GM19463 (cell line): ENCODE results near the gene MAMDC2.

Source experiments
- ATAC-seq: cut with Tn5 transposase; IDR thresholded peaks from one replicate; pipeline ENCODE4 v1.9.1; 2021; ENCODE audit warnings: mild to moderate bottlenecking, moderate library complexity; ENCODE audit not compliant: unreplicated experiment

MAMDC2 gene, protein sequence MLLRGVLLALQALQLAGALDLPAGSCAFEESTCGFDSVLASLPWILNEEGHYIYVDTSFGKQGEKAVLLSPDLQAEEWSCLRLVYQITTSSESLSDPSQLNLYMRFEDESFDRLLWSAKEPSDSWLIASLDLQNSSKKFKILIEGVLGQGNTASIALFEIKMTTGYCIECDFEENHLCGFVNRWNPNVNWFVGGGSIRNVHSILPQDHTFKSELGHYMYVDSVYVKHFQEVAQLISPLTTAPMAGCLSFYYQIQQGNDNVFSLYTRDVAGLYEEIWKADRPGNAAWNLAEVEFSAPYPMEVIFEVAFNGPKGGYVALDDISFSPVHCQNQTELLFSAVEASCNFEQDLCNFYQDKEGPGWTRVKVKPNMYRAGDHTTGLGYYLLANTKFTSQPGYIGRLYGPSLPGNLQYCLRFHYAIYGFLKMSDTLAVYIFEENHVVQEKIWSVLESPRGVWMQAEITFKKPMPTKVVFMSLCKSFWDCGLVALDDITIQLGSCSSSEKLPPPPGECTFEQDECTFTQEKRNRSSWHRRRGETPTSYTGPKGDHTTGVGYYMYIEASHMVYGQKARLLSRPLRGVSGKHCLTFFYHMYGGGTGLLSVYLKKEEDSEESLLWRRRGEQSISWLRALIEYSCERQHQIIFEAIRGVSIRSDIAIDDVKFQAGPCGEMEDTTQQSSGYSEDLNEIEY

DNA sequence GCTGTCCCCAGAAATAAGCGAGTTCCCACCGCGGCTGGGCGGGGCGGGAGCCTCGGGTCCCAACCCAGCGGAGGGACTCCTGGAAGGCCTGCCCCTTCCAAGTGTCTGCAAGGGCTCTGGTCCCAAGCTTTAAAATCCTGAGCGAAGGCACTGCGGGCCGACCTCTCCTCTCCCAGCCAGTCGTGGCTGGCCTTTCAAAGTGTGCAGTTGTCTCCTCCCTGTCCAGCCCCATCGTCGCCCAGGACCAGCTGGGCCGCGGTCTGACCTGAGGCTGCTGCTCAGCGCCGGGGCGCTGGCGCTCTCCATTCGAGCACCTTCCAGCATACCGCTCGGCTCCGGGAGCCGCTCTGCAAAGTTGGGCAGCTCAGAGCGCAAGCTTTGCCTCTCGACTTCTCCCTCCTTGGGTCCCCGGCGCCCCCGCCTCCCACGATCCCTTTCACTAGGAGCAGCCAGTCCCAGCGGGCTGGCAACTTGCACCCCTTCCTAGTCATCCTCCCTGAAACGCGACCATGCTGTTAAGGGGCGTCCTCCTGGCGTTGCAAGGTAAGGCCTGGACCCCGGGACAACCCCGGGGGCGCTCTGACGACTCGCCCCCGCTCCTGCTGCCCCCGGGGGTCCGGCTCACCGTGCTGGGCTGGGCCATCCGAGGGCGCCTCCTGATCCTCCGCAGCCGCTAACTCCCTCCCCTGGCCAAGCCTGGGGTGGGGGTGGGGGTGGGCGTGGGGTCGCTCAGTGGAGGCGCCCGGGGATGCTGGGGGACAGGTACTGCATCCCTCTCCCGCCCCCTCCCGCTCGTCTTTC is at the start of gene MAMDC2:
MAMDC2 (plus strand) TSS at position 160 of the 801 bp plus-strand sequence; CDS start at position 510, 350 bp downstream.
- no peak for ATAC-seq

GRCh38 chr9:69995846-69996245 is 47.8 kb upstream of the MAMDC2 start:
- ATAC-seq: no peak

DNA sequence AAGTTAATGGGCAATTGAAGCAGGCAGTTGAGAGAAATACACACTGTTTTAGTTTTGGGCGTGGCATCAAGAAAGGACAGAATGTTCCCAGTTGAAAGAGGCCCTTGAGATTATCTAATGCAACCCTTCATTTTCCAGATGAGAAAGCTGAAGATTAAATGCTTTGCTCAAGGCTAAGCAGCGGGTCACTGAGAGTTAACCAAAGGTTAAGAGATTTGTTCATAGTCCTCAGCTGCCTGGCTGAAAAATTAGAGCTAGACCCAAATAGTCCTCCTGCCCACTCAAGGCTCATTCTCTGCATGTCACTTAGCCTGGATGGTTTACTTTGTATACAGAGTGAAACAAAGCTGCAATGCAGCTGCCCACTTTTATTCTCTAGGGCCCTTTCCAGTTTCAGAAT is 46.7 kb upstream of the MAMDC2 start:
- ATAC-seq: no peak

GRCh38 chr9:69997524-69997923 is 46.1 kb upstream of the MAMDC2 start:
- no peak for ATAC-seq

GRCh38 chr9:69999315-69999714 is 44.3 kb upstream of the MAMDC2 start:
- no peak for ATAC-seq

DNA sequence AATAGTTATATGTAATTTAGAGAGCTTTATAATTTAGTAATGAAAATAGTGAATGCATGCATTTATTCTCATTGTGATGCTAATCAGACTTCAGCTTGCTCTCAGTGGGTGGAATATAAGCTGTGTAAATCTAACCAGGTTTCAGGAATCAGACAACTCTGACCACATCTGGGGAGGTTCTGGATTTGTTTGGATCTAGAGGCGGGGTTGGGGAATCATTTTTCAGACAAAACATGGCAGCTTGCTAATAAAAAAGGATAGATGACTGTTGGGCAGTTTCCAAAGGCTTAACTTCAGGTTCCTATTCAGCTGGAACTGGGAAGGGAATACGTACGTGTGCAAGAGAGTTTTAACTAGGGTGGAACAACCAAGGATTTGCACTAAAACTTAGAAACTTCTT is 43.2 kb upstream of the MAMDC2 start:
- ATAC-seq: no peak

DNA sequence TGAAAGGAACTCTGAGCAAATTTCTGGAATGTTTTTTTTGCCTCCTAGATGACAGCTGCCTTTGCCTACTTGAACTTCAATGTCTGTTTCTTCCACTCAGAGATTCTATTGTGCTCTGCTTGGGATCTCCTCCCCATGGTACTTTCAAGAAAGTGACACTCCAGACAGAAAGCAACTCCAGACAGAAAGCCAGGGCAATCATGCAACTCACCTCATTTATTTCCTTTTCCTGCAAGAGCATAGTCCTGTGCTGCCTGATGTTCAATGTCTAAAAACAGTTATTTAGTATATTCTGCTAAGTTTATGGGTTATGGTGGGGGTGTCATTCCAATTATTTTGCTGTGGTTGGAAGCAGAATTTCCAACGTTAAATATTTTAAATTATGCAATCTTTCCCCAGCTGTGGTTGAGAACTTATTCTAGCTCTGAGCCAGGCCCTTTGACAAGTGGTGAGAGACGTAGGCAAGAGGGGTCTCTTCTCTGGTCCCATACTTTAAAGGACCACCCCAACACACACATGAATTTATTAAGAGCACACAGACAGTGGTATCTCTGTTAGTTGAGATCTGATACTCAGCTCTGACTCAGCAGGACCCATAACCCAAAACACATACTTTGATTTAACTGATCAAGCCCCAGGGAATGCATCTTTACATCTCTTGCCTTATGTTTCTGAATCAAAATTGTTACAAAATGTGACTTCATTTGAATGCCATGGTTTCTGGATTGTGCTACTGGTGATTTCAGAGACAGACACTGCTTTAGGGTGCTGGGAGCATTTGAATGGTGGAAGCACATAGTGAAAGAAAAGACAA is 39.5 kb upstream of the MAMDC2 start:
- ATAC-seq: no peak

DNA sequence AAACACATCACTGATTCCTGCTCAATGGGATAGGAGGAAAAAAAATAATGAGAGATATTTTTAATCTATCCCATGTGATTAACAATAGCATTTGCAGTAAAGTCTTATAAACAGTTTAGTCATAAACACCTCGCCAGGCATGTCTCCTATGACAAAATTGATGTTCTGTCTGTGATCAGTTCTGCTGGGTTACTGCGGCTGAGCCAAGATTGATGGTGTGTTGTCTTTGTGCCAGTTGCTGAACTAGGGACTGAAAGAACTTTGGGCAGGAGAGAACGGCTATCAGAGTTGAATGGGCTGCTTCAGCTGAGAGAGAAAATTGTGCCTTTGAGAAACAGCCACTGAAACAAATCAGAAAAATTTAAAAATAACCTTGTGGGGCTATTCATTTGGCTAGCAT is 37.3 kb upstream of the MAMDC2 start:
- no peak for ATAC-seq

DNA sequence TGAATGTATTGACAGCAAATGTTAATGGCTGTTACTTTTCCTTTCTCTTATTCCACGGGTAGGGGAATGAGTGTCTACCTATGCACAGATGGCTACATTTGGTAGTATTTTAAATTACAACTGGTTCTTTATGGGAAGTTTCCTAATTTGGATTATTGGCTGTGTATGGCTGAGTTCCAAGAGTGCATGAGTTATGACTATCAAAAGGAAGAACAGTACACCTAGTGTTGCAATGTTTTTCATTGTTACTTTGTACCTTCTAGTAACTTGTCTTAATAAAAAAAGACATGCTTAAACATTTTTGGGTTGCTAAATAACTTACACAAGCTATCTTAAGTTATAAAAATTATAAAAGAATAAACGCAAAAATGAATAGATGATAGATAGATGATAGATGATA is 35.8 kb upstream of the MAMDC2 start:
- ATAC-seq: no peak

- no peak for ATAC-seq
Observed at GRCh38 chr9:70010015-70010414, 33.6 kb upstream of the MAMDC2 start.

DNA sequence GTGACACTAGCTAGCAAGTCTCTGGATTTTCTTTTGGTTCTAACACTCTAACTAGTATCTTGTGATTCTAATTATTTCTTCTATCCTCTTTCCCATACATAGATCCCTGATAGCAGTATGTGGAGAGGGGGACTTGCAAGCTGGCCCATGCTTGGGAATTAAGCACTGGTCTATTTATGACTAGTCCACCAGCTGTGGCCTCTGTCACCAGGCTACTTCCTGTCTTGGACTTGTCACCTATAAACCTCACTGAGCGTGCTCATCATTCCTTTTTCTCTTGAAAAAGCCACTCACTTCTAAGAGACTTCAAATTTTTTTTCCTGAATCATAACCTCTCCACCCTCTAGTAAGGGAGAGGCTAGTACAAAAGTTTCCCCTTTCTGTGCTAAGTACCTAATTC is 32.3 kb upstream of the MAMDC2 start:
- no peak for ATAC-seq

GRCh38 chr9:70012569-70012968 is 31.1 kb upstream of the MAMDC2 start:
- ATAC-seq: no peak

DNA sequence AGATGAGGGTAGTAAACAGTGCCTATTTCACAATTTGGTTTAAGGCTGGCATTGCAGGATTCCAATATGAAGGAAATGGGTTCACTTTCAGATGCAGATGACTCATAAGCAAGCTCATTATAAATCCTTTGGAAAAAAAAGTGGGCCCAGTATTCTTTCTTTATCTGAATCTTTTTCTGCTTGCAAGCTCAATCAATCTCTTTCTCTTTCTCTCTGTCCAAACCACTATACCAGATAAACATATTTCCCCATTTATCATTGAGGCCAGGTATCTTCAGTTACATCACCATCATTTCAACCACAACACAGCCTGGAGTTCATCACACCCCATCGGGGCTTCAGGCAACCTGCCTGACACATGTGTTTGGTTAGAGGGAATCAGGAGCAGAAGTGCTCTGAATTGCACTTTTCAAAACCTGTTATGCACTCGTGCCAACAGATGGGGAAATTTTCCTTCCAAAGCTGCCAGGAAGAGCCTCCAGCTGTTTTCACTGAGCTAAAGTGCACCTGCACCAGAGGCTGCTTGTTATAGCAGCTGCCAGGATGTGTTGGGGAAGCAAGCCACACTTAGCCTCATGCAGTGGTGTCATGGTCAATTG is 30.0 kb upstream of the MAMDC2 start:
- no peak for ATAC-seq

DNA sequence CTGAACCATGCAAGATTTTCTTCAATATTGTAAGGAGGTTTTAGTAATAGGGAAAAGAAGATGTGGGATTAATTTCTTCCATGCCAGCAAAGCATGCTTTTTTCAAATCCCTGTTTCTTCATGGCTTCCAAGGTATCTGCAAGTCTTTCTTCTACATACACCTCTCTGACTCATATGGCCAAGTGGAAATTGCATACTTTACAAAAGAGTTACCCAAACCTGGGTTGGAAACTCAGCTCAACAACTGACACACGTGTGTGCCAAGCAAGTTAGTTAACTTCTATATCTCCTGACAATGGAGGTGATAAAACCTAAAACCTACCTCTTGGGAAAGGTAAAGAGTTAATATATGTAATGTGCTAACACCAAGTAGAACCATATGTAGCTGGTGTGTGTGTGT is 28.5 kb upstream of the MAMDC2 start:
- ATAC-seq: no peak

- ATAC-seq: no peak
Observed at GRCh38 chr9:70020217-70020616, 23.4 kb upstream of the MAMDC2 start.

DNA sequence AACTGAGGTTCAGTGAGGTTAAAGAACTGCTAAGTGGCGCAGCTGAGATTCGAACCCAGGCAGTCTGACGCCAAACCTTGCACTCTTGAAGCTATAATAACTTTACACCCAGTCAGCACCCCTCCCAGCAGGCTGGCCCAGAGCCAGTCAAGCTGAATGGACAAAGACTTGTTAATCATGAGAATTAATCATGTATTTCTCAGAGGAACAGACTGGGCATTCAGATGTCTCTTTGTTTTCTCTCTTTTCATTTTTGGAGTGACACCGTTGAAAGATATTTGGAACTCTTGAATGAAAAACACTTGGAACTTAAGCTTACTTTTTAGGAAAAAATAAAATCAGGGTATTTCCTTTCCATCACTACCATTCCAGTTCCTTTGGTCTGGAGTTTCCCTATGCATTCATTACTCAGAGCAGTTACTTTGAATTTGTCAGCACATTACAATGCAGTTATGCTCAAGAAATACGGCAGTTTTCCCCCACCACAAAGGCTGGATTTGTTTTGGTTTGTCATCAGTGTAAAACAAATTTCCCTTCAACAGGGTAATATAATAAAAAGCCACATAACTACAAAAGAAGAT is 22.6 kb upstream of the MAMDC2 start:
- ATAC-seq: no peak

DNA sequence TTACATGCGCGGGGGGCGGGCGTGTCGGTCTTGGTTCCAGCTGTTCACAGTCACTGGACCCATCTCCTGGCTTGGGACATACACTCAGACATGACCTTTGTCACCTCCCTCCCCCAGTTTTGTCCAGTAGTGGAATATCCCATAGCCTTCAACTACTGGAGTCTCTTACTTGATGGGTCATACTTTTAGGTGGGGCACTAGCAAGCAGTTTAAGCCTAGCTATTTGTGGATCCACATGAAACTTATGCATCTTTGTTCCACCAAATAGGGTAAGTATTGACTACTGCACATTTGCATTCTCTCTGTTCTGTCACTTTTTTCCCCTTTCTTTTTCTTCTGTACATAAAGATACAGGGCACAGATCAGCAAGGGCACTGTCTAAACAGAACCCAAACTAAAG is 15.4 kb upstream of the MAMDC2 start:
- no peak for ATAC-seq

DNA sequence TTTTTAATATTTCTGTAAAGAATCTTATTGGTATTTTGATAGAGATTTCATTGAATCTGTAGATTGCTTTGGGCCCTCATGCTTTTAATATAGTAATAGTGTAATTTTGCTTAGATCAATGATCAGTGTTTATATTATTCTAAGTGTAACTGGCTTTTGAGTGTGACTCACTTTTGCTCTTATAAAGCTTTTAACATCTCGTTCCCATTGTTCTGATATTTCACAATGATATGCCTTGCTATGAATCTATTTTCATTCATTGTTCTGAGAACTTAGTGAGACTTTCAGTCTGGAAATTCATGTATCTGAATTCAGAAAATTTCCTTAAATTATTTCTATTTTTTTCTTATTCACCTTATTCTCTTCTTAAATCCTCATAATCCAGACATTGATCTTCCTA is 13.5 kb upstream of the MAMDC2 start:
- no peak for ATAC-seq

- ATAC-seq: no peak
Observed at GRCh38 chr9:70031141-70031545, 12.5 kb upstream of the MAMDC2 start.

DNA sequence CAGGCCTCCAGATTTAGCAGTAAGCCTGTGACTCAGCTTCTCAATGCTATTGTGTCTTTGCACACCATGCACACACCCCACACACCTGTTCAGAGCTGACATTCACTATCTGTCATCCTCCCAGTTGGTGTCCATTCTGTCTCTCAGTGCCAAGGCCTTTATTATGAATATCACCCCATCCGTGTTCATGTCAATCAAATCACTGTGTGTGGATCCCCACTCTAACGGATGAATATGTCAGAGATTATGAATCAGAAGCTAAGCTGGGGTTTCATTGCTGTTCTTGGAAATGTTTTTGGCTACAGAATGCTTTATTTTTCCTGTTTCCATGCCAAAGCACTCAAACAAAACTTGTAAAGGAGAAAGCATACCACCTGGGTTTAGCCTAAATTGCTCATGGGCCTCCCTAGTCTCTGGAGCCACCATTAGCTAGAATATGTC is 9.4 kb upstream of the MAMDC2 start:
- ATAC-seq: no peak
